Measurements from ENCODE around the gene ATP6V1G1.

- TF ChIP-seq POLR2AphosphoS5 (IDR thresholded peaks at IDR 0.05; ENCODE audit: insufficient read depth in 1 of 2, low read depth in 1 of 2) = peak in 1 of 2 donors; percentile 58
- TF ChIP-seq POLR2A (IDR thresholded peaks at IDR 0.05) = no peak
- TF ChIP-seq, protein P1, sequence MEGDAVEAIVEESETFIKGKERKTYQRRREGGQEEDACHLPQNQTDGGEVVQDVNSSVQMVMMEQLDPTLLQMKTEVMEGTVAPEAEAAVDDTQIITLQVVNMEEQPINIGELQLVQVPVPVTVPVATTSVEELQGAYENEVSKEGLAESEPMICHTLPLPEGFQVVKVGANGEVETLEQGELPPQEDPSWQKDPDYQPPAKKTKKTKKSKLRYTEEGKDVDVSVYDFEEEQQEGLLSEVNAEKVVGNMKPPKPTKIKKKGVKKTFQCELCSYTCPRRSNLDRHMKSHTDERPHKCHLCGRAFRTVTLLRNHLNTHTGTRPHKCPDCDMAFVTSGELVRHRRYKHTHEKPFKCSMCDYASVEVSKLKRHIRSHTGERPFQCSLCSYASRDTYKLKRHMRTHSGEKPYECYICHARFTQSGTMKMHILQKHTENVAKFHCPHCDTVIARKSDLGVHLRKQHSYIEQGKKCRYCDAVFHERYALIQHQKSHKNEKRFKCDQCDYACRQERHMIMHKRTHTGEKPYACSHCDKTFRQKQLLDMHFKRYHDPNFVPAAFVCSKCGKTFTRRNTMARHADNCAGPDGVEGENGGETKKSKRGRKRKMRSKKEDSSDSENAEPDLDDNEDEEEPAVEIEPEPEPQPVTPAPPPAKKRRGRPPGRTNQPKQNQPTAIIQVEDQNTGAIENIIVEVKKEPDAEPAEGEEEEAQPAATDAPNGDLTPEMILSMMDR (IDR thresholded peaks at IDR 0.05) = no peak
Observed at GRCh38 chr9:114551750-114552685, 35.6 kb upstream of the ATP6V1G1 start.
